Trophoblast cell (in vitro differentiated cells and primary cell): ENCODE results near the gene AMOT.

Experiments used
- DNase-seq, 2 donors: peaks; one replicate each; pipeline ENCODE4 v3.0.0-alpha.2; 2016
- H2AFZ ChIP-seq: 2 replicates; pipeline ENCODE4 v1.6.1; 2013; ENCODE audit warnings: low read length, moderate library complexity, mild to moderate bottlenecking; ENCODE audit not compliant: insufficient read depth, poor library complexity
- H2AK5ac ChIP-seq: 2 replicates; pipeline ENCODE4 v1.6.1; 2013; ENCODE audit warnings: mild to moderate bottlenecking, low read length
- H2BK120ac ChIP-seq: 2 replicates; pipeline ENCODE4 v1.6.1; 2013; ENCODE audit warnings: low read length, mild to moderate bottlenecking, moderate library complexity; ENCODE audit not compliant: insufficient read depth, poor library complexity
- H2BK12ac ChIP-seq: 2 replicates; pipeline ENCODE4 v1.6.1; 2013; ENCODE audit warnings: mild to moderate bottlenecking, low read length, moderate library complexity
- H2BK5ac ChIP-seq: 2 replicates; pipeline ENCODE4 v1.6.1; 2013; ENCODE audit warnings: low read length, low read depth, moderate library complexity, mild to moderate bottlenecking; ENCODE audit not compliant: poor library complexity
- H3K14ac ChIP-seq: 2 replicates; pipeline ENCODE4 v1.6.1; 2013; ENCODE audit warnings: mild to moderate bottlenecking, low read length
- H3K18ac ChIP-seq: 2 replicates; pipeline ENCODE4 v1.6.1; 2013; ENCODE audit warnings: mild to moderate bottlenecking, low read length
- H3K23ac ChIP-seq: 2 replicates; pipeline ENCODE4 v1.6.1; 2013; ENCODE audit warnings: low read length
- H3K27ac ChIP-seq: 2 replicates; pipeline ENCODE4 v1.5.1; 2013; ENCODE audit warnings: low read depth, mild to moderate bottlenecking, inconsistent platforms, low read length, moderate library complexity
- H3K27me3 ChIP-seq: 2 replicates; pipeline ENCODE4 v1.6.1; 2013; ENCODE audit warnings: inconsistent platforms, mild to moderate bottlenecking, low read length, moderate library complexity; ENCODE audit not compliant: insufficient read depth
- H3K36me3 ChIP-seq, 2 experiments: 1 replicate in 1 of 2; 2 replicates in 1 of 2; pipeline ENCODE4 v1.6.1; 2013; ENCODE audit warnings: low read length in 2 of 2, mild to moderate bottlenecking in 2 of 2, moderate library complexity in 1 of 2; ENCODE audit not compliant: insufficient read depth in 2 of 2, control insufficient read depth in 1 of 2
- H3K4ac ChIP-seq: 2 replicates; pipeline ENCODE4 v1.6.1; 2013; ENCODE audit warnings: low read depth, mild to moderate bottlenecking, low read length, moderate library complexity
- H3K4me1 ChIP-seq, 2 experiments: 1 replicate in 1 of 2; 2 replicates in 1 of 2; pipeline ENCODE4 v1.6.1; 2013; ENCODE audit warnings: low read length in 2 of 2, mild to moderate bottlenecking in 2 of 2, moderate library complexity in 1 of 2; ENCODE audit not compliant: insufficient read depth in 2 of 2, control insufficient read depth in 1 of 2
- H3K4me2 ChIP-seq: 2 replicates; pipeline ENCODE4 v1.6.1; 2013; ENCODE audit warnings: inconsistent platforms, mild to moderate bottlenecking, low read length, moderate library complexity
- H3K4me3 ChIP-seq: 2 replicates; pipeline ENCODE4 v1.5.1; 2013; ENCODE audit warnings: mild to moderate bottlenecking, low read depth, low read length, inconsistent platforms
- H3K79me1 ChIP-seq: one replicate; pipeline ENCODE4 v1.6.1; 2013; ENCODE audit warnings: low read length
- H3K79me2 ChIP-seq: 2 replicates; pipeline ENCODE4 v1.6.1; 2013; ENCODE audit warnings: low read length, mild to moderate bottlenecking; ENCODE audit not compliant: control insufficient read depth, insufficient read depth, poor library complexity
- H3K9ac ChIP-seq: 2 replicates; pipeline ENCODE4 v1.6.1; 2013; ENCODE audit warnings: mild to moderate bottlenecking, low read length
- H3K9me3 ChIP-seq: 2 replicates; pipeline ENCODE4 v1.6.1; 2013; ENCODE audit warnings: low read depth, mild to moderate bottlenecking, control low read depth, inconsistent platforms, low read length; ENCODE audit not compliant: insufficient read depth
- H4K12ac ChIP-seq: 2 replicates; pipeline ENCODE4 v1.6.1; 2013; ENCODE audit warnings: low read depth, mild to moderate bottlenecking, low read length, moderate library complexity
- H4K8ac ChIP-seq: 2 replicates; pipeline ENCODE4 v1.6.1; 2013; ENCODE audit warnings: low read depth, mild to moderate bottlenecking, low read length, moderate library complexity
- H4K91ac ChIP-seq: one replicate; pipeline ENCODE4 v1.6.1; 2013; ENCODE audit warnings: low read depth, mild to moderate bottlenecking, low read length, moderate library complexity
- WGBS: extraction: QIAGEN DNeasy Blood & Tissue Kit; methylation state at CpG from one replicate; pipeline ENCODE4 v1.1.7; 2013; ENCODE audit warnings: missing lambda C conversion rate; ENCODE audit not compliant: insufficient read length, insufficient coverage; ENCODE audit errors: extremely low coverage; 5-methylcytosine and 5-hydroxymethylcytosine counted together

AMOT gene

GRCh38 chrX:112866175-112866574 is 25.5 kb upstream of the AMOT start:
- WGBS, result no CpG with 5 or more reads among the region's 1 CpG

GRCh38 chrX:112865464-112866025 is 24.9 kb upstream of the AMOT start:
- Histone ChIP-seq H2AFZ (no peak overlapping the region), H2AK5ac (no peak overlapping the region), H3K23ac (no peak overlapping the region), H3K18ac (no peak overlapping the region), H3K9ac (no peak overlapping the region), H4K12ac (peak overlapping the region; percentile 62), H3K4ac (no peak overlapping the region), H2BK5ac (no peak overlapping the region), H3K79me1 (peaks cover 7% of the 10 kb centered on the region), H2BK120ac (peak overlapping the region; percentile 90), H3K9me3 (no peaks in the 10 kb centered on the region), H3K79me2 (no peaks in the 10 kb centered on the region), H3K27ac (no peak overlapping the region), H3K4me2 (no peak overlapping the region), H4K91ac (peak overlapping the region; percentile 87), H2BK12ac (peak overlapping the region; percentile 71), H3K36me3 (no peaks in the 10 kb centered on the region), H3K14ac (peak overlapping the region; percentile 70), H3K4me1 (peaks cover 0 to 11% of the 10 kb centered on the region in 2 experiments), H3K4me3 (no peak overlapping the region), H4K8ac (peak overlapping the region; percentile 47), H3K27me3 (no peaks in the 10 kb centered on the region)
- DNase-seq, result no peak
- WGBS, result no CpG with 5 or more reads among the region's 4 CpGs

More at GRCh38 chrX:112866175-112866574, 25.5 kb upstream of the AMOT start:
- Histone ChIP-seq H3K9me3 (no peaks in the 10 kb centered on the region), H3K18ac (no peak overlapping the region), H3K4me1 (peaks cover 0 to 11% of the 10 kb centered on the region in 2 experiments), H2AK5ac (no peak overlapping the region), H2AFZ (no peak overlapping the region), H3K27ac (no peak overlapping the region), H3K14ac (no peak overlapping the region), H3K79me1 (peaks cover 7% of the 10 kb centered on the region), H4K8ac (no peak overlapping the region), H3K36me3 (no peaks in the 10 kb centered on the region), H2BK12ac (no peak overlapping the region), H3K9ac (no peak overlapping the region), H2BK5ac (no peak overlapping the region), H3K79me2 (no peaks in the 10 kb centered on the region), H3K4me2 (no peak overlapping the region), H2BK120ac (no peak overlapping the region), H3K27me3 (no peaks in the 10 kb centered on the region), H3K4ac (no peak overlapping the region), H4K91ac (no peak overlapping the region), H3K23ac (no peak overlapping the region), H3K4me3 (no peak overlapping the region), H4K12ac (no peak overlapping the region)
- no peak for DNase-seq

- Histone ChIP-seq H3K27me3 (no peaks in the 10 kb centered on the region), H3K27ac (no peak overlapping the region), H3K9ac (no peak overlapping the region), H2AFZ (no peak overlapping the region), H3K18ac (no peak overlapping the region), H3K4me2 (no peak overlapping the region), H3K23ac (no peak overlapping the region), H4K8ac (no peak overlapping the region), H3K4ac (no peak overlapping the region), H3K4me3 (no peak overlapping the region), H2BK5ac (no peak overlapping the region), H3K36me3 (no peaks in the 10 kb centered on the region), H4K91ac (no peak overlapping the region), H3K14ac (no peak overlapping the region), H4K12ac (no peak overlapping the region), H2AK5ac (no peak overlapping the region), H2BK12ac (no peak overlapping the region), H3K79me2 (no peaks in the 10 kb centered on the region), H3K4me1 (peaks cover 0 to 9% of the 10 kb centered on the region in 2 experiments), H3K79me1 (peaks cover 14% of the 10 kb centered on the region), H2BK120ac (no peak overlapping the region), H3K9me3 (no peaks in the 10 kb centered on the region)
- no peak for DNase-seq
- WGBS, result no CpG with 5 or more reads among the region's 2 CpGs
These were observed 23.2 kb upstream of the AMOT start for GRCh38 chrX:112863850-112864249.

- DNase-seq, result peak; percentile 62 to 81
- Histone ChIP-seq H3K4me1 (no peaks in the 10 kb centered on the region), H3K36me3 (no peaks in the 10 kb centered on the region), H3K9me3 (no peaks in the 10 kb centered on the region), H3K27ac (peak overlapping the region; percentile 94), H3K14ac (no peak overlapping the region), H3K4ac (no peak overlapping the region), H3K18ac (no peak overlapping the region), H4K12ac (no peak overlapping the region), H2BK5ac (no peak overlapping the region), H3K4me2 (no peak overlapping the region), H3K79me1 (peaks cover 23% of the 10 kb centered on the region), H3K4me3 (no peak overlapping the region), H3K9ac (no peak overlapping the region), H3K27me3 (no peaks in the 10 kb centered on the region), H4K91ac (no peak overlapping the region), H2BK120ac (no peak overlapping the region), H2AK5ac (no peak overlapping the region), H3K23ac (no peak overlapping the region), H2BK12ac (no peak overlapping the region), H3K79me2 (no peaks in the 10 kb centered on the region), H4K8ac (no peak overlapping the region), H2AFZ (no peak overlapping the region)
- no CpG with 5 or more reads among the region's 5 CpGs for WGBS
These were observed 16.8 kb upstream of the AMOT start for GRCh38 chrX:112857478-112857878.
